ENCODE results near the gene GSK3A.

The GSK3A gene

DNA sequence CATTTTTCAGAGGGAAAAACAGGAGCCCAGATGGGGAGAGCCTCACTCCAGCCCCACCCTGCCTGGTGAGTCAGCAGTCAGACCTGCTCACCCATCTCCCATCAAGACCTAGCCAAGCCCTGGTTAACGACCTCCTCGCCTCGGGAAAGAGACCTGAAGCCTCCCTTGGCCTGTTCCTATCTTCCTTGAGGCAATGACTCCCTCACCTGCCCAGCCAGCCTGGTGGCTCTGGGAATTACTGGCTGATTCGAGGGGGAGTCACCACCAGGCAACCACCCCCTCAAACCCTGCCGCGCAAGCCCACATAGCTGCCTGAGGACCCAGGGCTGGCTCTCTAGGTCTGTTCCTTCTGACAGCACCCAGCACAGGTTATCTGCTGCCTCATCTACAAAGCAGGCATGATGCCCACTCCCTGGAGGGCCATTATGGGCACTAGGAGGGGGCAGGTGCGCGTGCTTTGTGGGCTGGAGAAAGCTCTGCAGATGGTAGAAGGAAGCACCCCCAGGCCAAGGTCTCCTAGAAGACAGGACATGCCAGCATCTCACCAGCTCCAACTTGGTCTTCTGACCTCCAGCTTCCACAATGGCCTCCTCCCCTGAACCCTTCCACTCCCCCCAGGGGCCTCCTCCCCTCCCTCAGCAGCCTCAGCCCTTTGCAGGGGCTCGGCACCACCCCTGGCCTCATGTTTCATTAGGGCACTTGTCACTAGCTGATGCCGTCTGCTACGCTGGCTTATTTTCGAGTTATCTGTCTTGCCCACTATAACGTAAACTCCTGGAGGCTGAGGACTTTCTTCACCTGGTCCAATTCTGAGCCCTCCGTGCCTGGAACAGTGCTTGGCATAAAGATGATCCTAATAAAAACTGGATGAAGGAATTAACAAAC lies 35.3 kb downstream of the GSK3A start:
- peak overlapping the region; percentile 49; the same call in 1 of the 2 replicates for H3K27ac ChIP-seq (ENCODE audit: low read depth, low read length)
- peaks cover 3% of the 10 kb centered on the region; the same call in 1 of the 2 replicates for H3K36me3 ChIP-seq (ENCODE audit: insufficient read depth, low read length)
- H3K79me2 ChIP-seq (ENCODE audit: control insufficient read depth, insufficient read depth, low read length, unreplicated experiment) = peaks cover 8% of the 10 kb centered on the region
- H3K27me3 ChIP-seq (ENCODE audit: insufficient read depth, low read length) = no peaks in the 10 kb centered on the region
- H3K4me3 ChIP-seq (ENCODE audit: low read depth, low read length) = no peak overlapping the region
- H3K4me1 ChIP-seq (ENCODE audit: control insufficient read depth, insufficient read depth, low read length, unreplicated experiment) = peaks cover 23% of the 10 kb centered on the region
- H2AFZ ChIP-seq (ENCODE audit: low read length, unreplicated experiment) = no peak overlapping the region

DNA sequence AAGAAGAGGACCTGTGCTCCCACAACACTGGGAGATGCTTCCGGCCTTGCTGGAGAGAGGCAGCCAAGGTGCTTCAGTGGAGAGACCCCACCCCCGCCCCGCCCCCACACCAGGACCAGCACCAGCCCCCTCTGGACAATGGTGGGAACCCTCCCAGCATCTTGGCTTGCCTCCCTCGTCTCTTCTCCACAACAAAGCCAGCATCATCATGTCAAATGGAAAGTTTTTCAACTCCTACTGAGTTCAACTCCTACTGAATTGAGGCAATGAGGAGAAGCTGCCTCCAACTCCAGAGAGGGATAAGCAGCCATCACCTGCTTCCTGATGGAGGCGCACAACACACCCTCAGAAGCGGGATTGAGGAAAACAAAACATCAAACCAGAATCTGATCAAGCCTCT lies 37.7 kb downstream of the GSK3A start:
- H3K79me2 ChIP-seq (ENCODE audit: control insufficient read depth, insufficient read depth, low read length, unreplicated experiment) = peaks cover 8% of the 10 kb centered on the region

DNA sequence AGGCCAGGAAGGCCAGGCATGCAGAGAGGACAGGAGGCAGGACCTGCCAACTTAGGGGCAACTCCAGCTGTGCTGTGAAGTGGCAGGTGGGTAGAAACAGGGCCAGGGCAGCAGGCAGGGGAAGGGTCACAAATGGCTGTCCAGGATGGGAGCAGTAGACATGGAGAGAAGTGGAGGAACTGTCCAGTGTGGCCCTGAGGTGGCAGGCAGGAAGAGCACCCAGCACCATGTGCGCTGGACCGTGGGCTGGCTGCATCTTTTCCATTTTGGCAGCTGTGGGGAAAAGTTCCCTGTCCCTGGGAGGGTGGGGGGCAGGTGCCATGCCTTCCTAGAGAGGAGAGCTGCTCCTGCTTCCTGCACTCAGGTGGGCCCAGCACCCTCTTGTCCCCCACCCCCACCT lies 38.7 kb downstream of the GSK3A start:
- Histone ChIP-seq H3K27ac (ENCODE audit: low read depth, low read length) (no peak overlapping the region), H3K79me2 (ENCODE audit: control insufficient read depth, insufficient read depth, low read length, unreplicated experiment) (peaks cover 8% of the 10 kb centered on the region)

More for the DNA sequence above, 37.7 kb downstream of the GSK3A start:
- H3K4me3 ChIP-seq (ENCODE audit: low read depth, low read length) = no peak overlapping the region
- no peak overlapping the region for H3K27ac ChIP-seq (ENCODE audit: low read depth, low read length)
- H2AFZ ChIP-seq (ENCODE audit: low read length, unreplicated experiment) = no peak overlapping the region
- peaks cover 23% of the 10 kb centered on the region for H3K4me1 ChIP-seq (ENCODE audit: control insufficient read depth, insufficient read depth, low read length, unreplicated experiment)
- no peaks in the 10 kb centered on the region for H3K27me3 ChIP-seq (ENCODE audit: insufficient read depth, low read length)
- peaks cover 3% of the 10 kb centered on the region; the same call in 1 of the 2 replicates for H3K36me3 ChIP-seq (ENCODE audit: insufficient read depth, low read length)

GRCh38 chr19:42202290-42202880 lies 40.0 kb downstream of the GSK3A start:
- Histone ChIP-seq H3K79me2 (ENCODE audit: control insufficient read depth, insufficient read depth, low read length, unreplicated experiment) (peaks cover 3% of the 10 kb centered on the region), H3K36me3 (ENCODE audit: insufficient read depth, low read length) (peaks cover 5% of the 10 kb centered on the region; the same call in 1 of the 2 replicates), H3K27ac (ENCODE audit: low read depth, low read length) (no peak overlapping the region), H3K4me3 (ENCODE audit: low read depth, low read length) (no peak overlapping the region), H3K27me3 (ENCODE audit: insufficient read depth, low read length) (no peaks in the 10 kb centered on the region), H3K4me1 (ENCODE audit: control insufficient read depth, insufficient read depth, low read length, unreplicated experiment) (peaks cover 12% of the 10 kb centered on the region), H2AFZ (ENCODE audit: low read length, unreplicated experiment) (no peak overlapping the region)

More for the DNA sequence above, 38.7 kb downstream of the GSK3A start:
- Histone ChIP-seq H2AFZ (ENCODE audit: low read length, unreplicated experiment) (no peak overlapping the region), H3K4me1 (ENCODE audit: control insufficient read depth, insufficient read depth, low read length, unreplicated experiment) (peaks cover 23% of the 10 kb centered on the region), H3K4me3 (ENCODE audit: low read depth, low read length) (no peak overlapping the region), H3K36me3 (ENCODE audit: insufficient read depth, low read length) (peaks cover 7% of the 10 kb centered on the region; the same call in 1 of the 2 replicates), H3K27me3 (ENCODE audit: insufficient read depth, low read length) (no peaks in the 10 kb centered on the region)

DNA sequence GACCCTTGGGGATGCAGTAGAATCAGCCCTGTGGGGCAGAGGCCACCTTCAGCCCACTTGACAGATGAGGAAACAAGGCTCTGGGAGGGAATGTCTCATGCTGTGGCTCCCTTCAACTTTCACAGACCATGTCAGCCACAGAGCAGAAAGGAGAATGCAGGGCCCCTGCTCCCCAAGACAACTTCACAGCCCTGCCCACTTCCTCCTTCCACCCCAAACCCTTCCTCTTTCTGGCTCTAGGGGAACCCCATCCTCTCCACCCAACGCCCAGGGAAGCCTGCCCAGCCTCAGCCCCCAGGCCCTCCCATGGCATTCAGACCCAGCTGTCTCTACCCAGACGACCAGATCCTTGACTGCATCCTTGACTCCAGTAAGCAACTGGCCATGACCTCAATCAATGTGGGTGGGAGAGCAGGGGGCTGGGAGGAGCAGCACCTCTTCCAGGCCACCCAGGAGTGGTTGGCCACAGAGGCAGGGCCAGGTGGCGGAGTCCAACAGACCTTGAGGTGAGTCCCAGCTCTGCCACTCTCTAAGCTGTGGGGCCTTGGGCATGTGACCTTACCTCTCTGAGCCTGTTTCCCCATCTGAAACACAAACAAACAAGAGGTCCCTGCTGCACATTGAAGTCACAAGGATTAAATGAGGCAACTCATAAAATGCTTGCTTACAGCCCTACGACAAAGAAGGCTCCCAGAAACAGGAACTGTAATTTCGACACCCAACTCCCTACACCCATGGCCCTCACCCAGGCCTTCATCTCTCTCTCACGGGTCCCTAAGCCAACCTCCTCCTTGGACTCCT lies 40.7 kb downstream of the GSK3A start:
- peaks cover 2% of the 10 kb centered on the region for H3K79me2 ChIP-seq (ENCODE audit: control insufficient read depth, insufficient read depth, low read length, unreplicated experiment)
- no peak overlapping the region for H2AFZ ChIP-seq (ENCODE audit: low read length, unreplicated experiment)
- no peak overlapping the region for H3K27ac ChIP-seq (ENCODE audit: low read depth, low read length)
- peaks cover 5% of the 10 kb centered on the region for H3K4me1 ChIP-seq (ENCODE audit: control insufficient read depth, insufficient read depth, low read length, unreplicated experiment)
- peaks cover 11% of the 10 kb centered on the region; the same call in 1 of the 2 replicates for H3K36me3 ChIP-seq (ENCODE audit: insufficient read depth, low read length)
- no peaks in the 10 kb centered on the region for H3K27me3 ChIP-seq (ENCODE audit: insufficient read depth, low read length)
- no peak overlapping the region for H3K4me3 ChIP-seq (ENCODE audit: low read depth, low read length)

GRCh38 chr19:42200116-42200715 lies 42.2 kb downstream of the GSK3A start:
- Histone ChIP-seq H3K36me3 (ENCODE audit: insufficient read depth, low read length) (peaks cover 11% of the 10 kb centered on the region; the same call in 1 of the 2 replicates), H3K4me3 (ENCODE audit: low read depth, low read length) (no peak overlapping the region), H3K27ac (ENCODE audit: low read depth, low read length) (no peak overlapping the region), H2AFZ (ENCODE audit: low read length, unreplicated experiment) (no peak overlapping the region), H3K4me1 (ENCODE audit: control insufficient read depth, insufficient read depth, low read length, unreplicated experiment) (no peaks in the 10 kb centered on the region), H3K27me3 (ENCODE audit: insufficient read depth, low read length) (no peaks in the 10 kb centered on the region), H3K79me2 (ENCODE audit: control insufficient read depth, insufficient read depth, low read length, unreplicated experiment) (no peaks in the 10 kb centered on the region)

- H3K27me3 ChIP-seq (ENCODE audit: insufficient read depth, low read length) = no peaks in the 10 kb centered on the region
- no peaks in the 10 kb centered on the region for H3K4me1 ChIP-seq (ENCODE audit: control insufficient read depth, insufficient read depth, low read length, unreplicated experiment)
- peaks cover 11% of the 10 kb centered on the region; the same call in 1 of the 2 replicates for H3K36me3 ChIP-seq (ENCODE audit: insufficient read depth, low read length)
- no peaks in the 10 kb centered on the region for H3K79me2 ChIP-seq (ENCODE audit: control insufficient read depth, insufficient read depth, low read length, unreplicated experiment)
- no peak overlapping the region for H3K27ac ChIP-seq (ENCODE audit: low read depth, low read length)
- no peak overlapping the region for H2AFZ ChIP-seq (ENCODE audit: low read length, unreplicated experiment)
- no peak overlapping the region for H3K4me3 ChIP-seq (ENCODE audit: low read depth, low read length)
Observed at GRCh38 chr19:42199440-42200115, 42.8 kb downstream of the GSK3A start.

DNA sequence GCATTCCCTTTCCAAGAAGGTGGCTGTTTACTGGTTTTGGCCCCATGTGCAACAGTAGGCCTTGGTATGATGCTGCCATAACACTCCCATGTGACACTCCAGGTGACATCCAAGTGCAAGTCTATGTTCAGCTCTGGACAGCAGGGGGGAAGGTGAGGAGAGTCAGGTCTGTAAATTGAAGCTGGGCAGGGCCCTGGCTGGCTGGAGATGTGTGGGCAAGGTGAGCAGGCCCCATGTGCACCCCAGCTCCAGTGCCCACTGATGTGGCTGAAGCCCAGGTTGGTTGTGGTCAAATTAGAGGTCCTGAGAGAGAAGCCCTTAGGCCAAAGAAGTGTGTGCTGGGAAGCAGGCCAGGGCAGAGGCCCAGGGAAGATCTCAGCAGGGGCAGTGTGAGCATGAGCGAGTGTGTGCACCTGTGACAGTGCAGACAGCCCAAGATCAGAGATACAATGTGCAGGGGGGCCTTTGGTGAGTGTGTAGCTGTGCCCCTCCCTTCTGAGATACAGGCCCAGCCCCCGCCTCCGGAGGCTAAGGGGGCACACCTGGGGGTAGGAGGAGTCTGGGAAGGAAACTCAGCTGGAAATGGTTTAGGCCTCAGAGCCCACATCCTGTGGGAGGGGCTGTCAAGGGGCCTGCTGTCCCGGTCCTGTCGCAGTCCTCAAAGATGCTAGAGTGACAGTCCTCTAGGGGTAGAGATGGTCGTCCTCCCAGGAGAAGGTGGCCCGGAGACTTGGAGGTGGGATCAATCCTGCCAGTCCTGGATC lies 43.5 kb downstream of the GSK3A start:
- no peaks in the 10 kb centered on the region for H3K79me2 ChIP-seq (ENCODE audit: control insufficient read depth, insufficient read depth, low read length, unreplicated experiment)
- H2AFZ ChIP-seq (ENCODE audit: low read length, unreplicated experiment) = no peak overlapping the region
- H3K36me3 ChIP-seq (ENCODE audit: insufficient read depth, low read length) = peaks cover 11% of the 10 kb centered on the region; the same call in 1 of the 2 replicates
- H3K4me1 ChIP-seq (ENCODE audit: control insufficient read depth, insufficient read depth, low read length, unreplicated experiment) = peaks cover under 1% of the 10 kb centered on the region
- H3K27ac ChIP-seq (ENCODE audit: low read depth, low read length) = no peak overlapping the region
- H3K27me3 ChIP-seq (ENCODE audit: insufficient read depth, low read length) = no peaks in the 10 kb centered on the region
- no peak overlapping the region for H3K4me3 ChIP-seq (ENCODE audit: low read depth, low read length)

GRCh38 chr19:42197375-42197817 lies 45.0 kb downstream of the GSK3A start:
- H3K79me2 ChIP-seq (ENCODE audit: control insufficient read depth, insufficient read depth, low read length, unreplicated experiment) = no peaks in the 10 kb centered on the region
- H3K4me1 ChIP-seq (ENCODE audit: control insufficient read depth, insufficient read depth, low read length, unreplicated experiment) = peaks cover 4% of the 10 kb centered on the region
- no peak overlapping the region for H3K27ac ChIP-seq (ENCODE audit: low read depth, low read length)
- H3K27me3 ChIP-seq (ENCODE audit: insufficient read depth, low read length) = no peaks in the 10 kb centered on the region
- no peak overlapping the region for H2AFZ ChIP-seq (ENCODE audit: low read length, unreplicated experiment)
- no peak overlapping the region for H3K4me3 ChIP-seq (ENCODE audit: low read depth, low read length)
- peaks cover 11% of the 10 kb centered on the region; the same call in 1 of the 2 replicates for H3K36me3 ChIP-seq (ENCODE audit: insufficient read depth, low read length)
